HepG2 (cell line): ENCODE data around the gene VPS4A. TPM values are rescaled to one million over a fixed set of nuclear protein-coding genes. Genes with fewer than 3 reads are reported as not detected.

Experiments
- ATAC-seq: fragments of 200-7000 bp; cut with Tn5 transposase; 3 replicates; pipeline ENCODE4 v1.9.1; 2020; ENCODE audit warnings: mild to moderate bottlenecking, moderate library complexity
- BruUV-seq: library from RNA; stranded (reverse); fragments of 400-500 nt; replicated peaks from 2 replicates; lab custom pipeline; 2021; lab: Mats Ljungman, UMichigan
- CTCF ChIA-PET: fragments of 300-600 bp; formaldehyde crosslinking; extraction: SDS; loops from one replicate; lab custom pipeline; 2021; ENCODE audit warnings: low total read pairs, inconsistent platforms, low intra/inter-chr PET ratio; lab: Yijun Ruan, JAX
- POLR2A ChIA-PET: fragments of 350-600 bp; sonication (Branson Sonifier 250); formaldehyde crosslinking; loops from one replicate; lab custom pipeline; 2020; ENCODE audit warnings: antibody characterized with exemption, inconsistent platforms; lab: Yijun Ruan, JAX
- DNase-seq: peaks from one replicate; pipeline ENCODE4 v3.0.0-alpha.2; 2015; ENCODE audit warnings: low spot score
- FAIRE-seq: peaks from 3 replicates; lab custom pipeline; 2011; peaks lifted over from hg19 to GRCh38; lab: Jason Lieb, UNC
- H2AFZ ChIP-seq: one replicate; pipeline ENCODE4 v1.6.1; 2011; ENCODE audit warnings: low read length, inconsistent platforms
- H3K27ac ChIP-seq: fragments of 300-600 bp; 3 replicates; pipeline ENCODE4 v1.8.0; 2011; ENCODE audit warnings: mixed run types, mild to moderate bottlenecking, mixed read lengths, low read length, inconsistent platforms; ENCODE audit not compliant: insufficient read depth; ENCODE audit errors: extremely low read length
- H3K27me3 ChIP-seq, 2 experiments: fragments of 200-600 bp in 1 of 2; 2 replicates in 1 of 2; 3 replicates in 1 of 2; pipeline versions ENCODE4 v1.6.0 to v1.8.0; 2011; ENCODE audit warnings: low read length in 2 of 2, mild to moderate bottlenecking in 2 of 2, moderate library complexity in 2 of 2, inconsistent platforms in 1 of 2; ENCODE audit not compliant: insufficient read depth in 2 of 2, control insufficient read depth in 1 of 2
- H3K36me3 ChIP-seq, 2 experiments: fragments of 200-600 bp in 1 of 2; replicated peaks in 1 of 2; 2 replicates in 1 of 2; 3 replicates in 1 of 2; pipeline versions ENCODE4 v1.5.1 to v1.8.0; 2011; ENCODE audit warnings: low read length in 2 of 2, inconsistent platforms in 1 of 2; ENCODE audit not compliant: insufficient read depth in 2 of 2, control insufficient read depth in 1 of 2
- H3K4me1 ChIP-seq: 2 replicates; pipeline ENCODE4 v1.5.1; 2012; ENCODE audit warnings: low read length, inconsistent platforms; ENCODE audit not compliant: insufficient read depth
- H3K4me2 ChIP-seq: 2 replicates; pipeline ENCODE4 v1.6.0; 2011; ENCODE audit warnings: low read depth, low read length, inconsistent platforms
- H3K4me3 ChIP-seq, 3 experiments: fragments of 200-600 bp in 1 of 3; sonication (generic), shearing (Covaris generic) in 1 of 3; replicated peaks in 1 of 3; 2 replicates each; pipeline ENCODE4 v1.5.1; 2011 to 2016; ENCODE audit warnings: low read length in 3 of 3, inconsistent platforms in 2 of 3, low read depth in 2 of 3, mild to moderate bottlenecking in 2 of 3, control low read depth in 1 of 3, mixed read lengths in 1 of 3; ENCODE audit not compliant: insufficient read depth in 1 of 3
- H3K79me2 ChIP-seq: one replicate; pipeline ENCODE4 v1.6.1; 2011; ENCODE audit warnings: low read length, inconsistent platforms; ENCODE audit not compliant: insufficient read depth
- H3K9ac ChIP-seq: 2 replicates; pipeline ENCODE4 v1.6.0; 2011; ENCODE audit warnings: mild to moderate bottlenecking, low read depth, low read length, inconsistent platforms; ENCODE audit not compliant: insufficient read depth
- H3K9me3 ChIP-seq: 2 replicates; pipeline ENCODE4 v1.5.1; 2012; ENCODE audit warnings: mild to moderate bottlenecking, low read length
- H4K20me1 ChIP-seq: 2 replicates; pipeline ENCODE4 v1.6.0; 2011; ENCODE audit warnings: inconsistent platforms, mild to moderate bottlenecking, low read length, moderate library complexity; ENCODE audit not compliant: insufficient read depth
- AGO1 ChIP-seq: fragments of 200-400 bp; formaldehyde crosslinking; IDR thresholded peaks from 2 replicates; pipeline ENCODE4 v1.6.1; 2017; ENCODE audit warnings: mild to moderate bottlenecking, low read depth, low read length, moderate library complexity; ENCODE audit not compliant: poor library complexity, severe bottlenecking
- AGO2 ChIP-seq: fragments of 200-400 bp; formaldehyde crosslinking; optimal IDR thresholded peaks from 2 replicates; pipeline ENCODE3; 2017; ENCODE audit warnings: mild to moderate bottlenecking, low read depth, low read length, moderate library complexity
- AKAP8 ChIP-seq: sonication (generic); formaldehyde crosslinking; IDR thresholded peaks from 2 replicates; pipeline ENCODE4 v1.5.1; 2020; ENCODE audit warnings: mild to moderate bottlenecking, missing genetic modification reagents
- EHMT2 ChIP-seq: fragments of 200-600 bp; sonication (generic); IDR thresholded peaks from 2 replicates; pipeline ENCODE4 v1.7.0; 2017; ENCODE audit warnings: antibody characterized with exemption, low read depth, low read length, borderline replicate concordance
- POLR2G ChIP-seq: fragments of 200-400 bp; formaldehyde crosslinking; IDR thresholded peaks from 2 replicates; pipeline ENCODE4 v1.6.1; 2018; ENCODE audit warnings: mild to moderate bottlenecking, low read depth, low read length, moderate library complexity
- RBAK ChIP-seq: sonication (generic); formaldehyde crosslinking; IDR thresholded peaks from 2 replicates; pipeline ENCODE4 v1.5.1; 2020; ENCODE audit warnings: mild to moderate bottlenecking, missing genetic modification reagents
- ZBTB38 ChIP-seq: sonication (generic); formaldehyde crosslinking; IDR thresholded peaks from 2 replicates; pipeline ENCODE4 v1.5.1; 2020; ENCODE audit warnings: mild to moderate bottlenecking, missing genetic modification reagents
- WGBS: methylation state at CpG from one replicate; pipeline ENCODE4 v1.1.6; 2017; ENCODE audit warnings: low lambda C conversion rate; 5-methylcytosine and 5-hydroxymethylcytosine counted together
- in situ Hi-C: cut with HindIII; loops from 2 replicates; pipeline ENCODE4 v1.10.0; 2017; ENCODE audit warnings: low pct_unique_long_range_greater_than_20kb; ENCODE audit not compliant: extremely low pct_ligation_motif_present
- intact Hi-C: fragments of 100-400 bp; cut with micrococcal nuclease; formaldehyde crosslinking; loops from one replicate; pipeline ENCODE4 v1.10.0; 2022; ENCODE audit not compliant: unreplicated experiment
- polyA plus RNA-seq, 8 experiments: library from polyadenylated mRNA; depleted of rRNA in 3 of 8; stranded (reverse) in 7 of 8; unstranded in 1 of 8; fragments of >200 nt; fragmentation: Illumina TruSeq in 4 of 8; extraction: Trizol in 4 of 8; gene quantifications; 2 replicates each; pipeline versions ENCODE4 v1.2.1 to v1.2.3, GENCODE V29; 2011 to 2016; ENCODE audit warnings: low read depth in 4 of 8, missing spikeins in 1 of 8, mixed read lengths in 1 of 8; ENCODE audit not compliant: insufficient read depth in 1 of 8
- total RNA-seq, 5 experiments: library from RNA; depleted of rRNA; stranded (reverse); fragments of >200 nt; fragmentation: Illumina TruSeq; extraction: Trizol; gene quantifications; 2 replicates each; pipeline ENCODE4 v1.2.3, GENCODE V29; 2016; ENCODE audit warnings: low read depth in 1 of 5
- TF ChIP-seq, protein P1 (sequence below): sonication (generic); formaldehyde crosslinking; IDR thresholded peaks from 2 replicates; pipeline ENCODE4 v1.4.0; 2020; ENCODE audit warnings: missing genetic modification reagents, low read depth, mild to moderate bottlenecking, borderline replicate concordance
- TF ChIP-seq, protein P2 (sequence below): sonication (generic); formaldehyde crosslinking; IDR thresholded peaks from 2 replicates; pipeline ENCODE4 v1.5.1; 2020; ENCODE audit warnings: mild to moderate bottlenecking, missing genetic modification reagents, moderate library complexity
- TF ChIP-seq, protein P3 (sequence below): sonication (generic); formaldehyde crosslinking; IDR thresholded peaks from 2 replicates; pipeline ENCODE4 v1.4.0; 2020; ENCODE audit warnings: mild to moderate bottlenecking, missing genetic modification reagents, borderline replicate concordance

Gene VPS4A
- total and polyA plus RNA-seq, 2 of the 13 experiments (the other 11 are each of a cell fraction or from before 2014, with no cell fraction given) = 13.2 to 27.9 TPM

DNA sequence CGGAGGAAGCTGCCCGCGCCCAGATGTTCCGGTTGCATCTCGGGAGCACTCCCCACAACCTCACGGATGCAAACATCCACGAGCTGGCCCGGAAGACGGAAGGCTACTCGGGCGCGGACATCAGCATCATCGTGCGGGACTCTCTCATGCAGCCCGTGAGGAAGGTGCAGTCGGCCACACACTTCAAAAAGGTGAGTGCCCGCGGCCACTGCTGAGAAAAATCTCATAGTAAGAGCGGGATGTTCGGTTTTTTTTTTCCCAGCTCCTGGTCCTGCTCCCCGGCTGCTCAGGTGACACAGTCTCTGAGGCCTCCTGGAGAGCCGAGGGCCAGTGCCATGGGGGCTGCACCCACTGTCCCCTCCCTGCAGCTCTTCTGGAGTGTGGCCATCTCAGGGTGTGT is 9.9 kb downstream of the VPS4A start:
- in situ Hi-C loops = no loop called here
- H3K27ac ChIP-seq = no peak overlapping the region
- ChIA-PET CTCF (no interaction called here), POLR2A (no interaction called here)
- H3K79me2 ChIP-seq = peaks cover 20% of the 10 kb centered on the region
- H3K9ac ChIP-seq = no peak overlapping the region
- H4K20me1 ChIP-seq = peaks cover 10% of the 10 kb centered on the region
- TF ChIP-seq, protein P1, sequence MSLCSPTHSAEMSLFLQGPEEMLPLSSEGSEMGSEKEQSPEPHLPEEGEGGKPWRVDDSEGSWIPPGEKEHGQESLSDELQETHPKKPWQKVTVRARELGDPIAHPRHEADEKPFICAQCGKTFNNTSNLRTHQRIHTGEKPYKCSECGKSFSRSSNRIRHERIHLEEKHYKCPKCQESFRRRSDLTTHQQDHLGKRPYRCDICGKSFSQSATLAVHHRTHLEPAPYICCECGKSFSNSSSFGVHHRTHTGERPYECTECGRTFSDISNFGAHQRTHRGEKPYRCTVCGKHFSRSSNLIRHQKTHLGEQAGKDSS = no peak
- TF ChIP-seq AGO1 (peak; percentile 31), EHMT2 (no peak), ZBTB38 (CRISPR knock-in tag) (0 out of 2 replicates have a peak, but pooled peaks have one; percentile 27), RBAK (CRISPR knock-in tag) (no peak), AKAP8 (CRISPR knock-in tag) (0 out of 2 replicates have a peak, but pooled peaks have one; percentile 1), POLR2G (peak; percentile 46; the same call in 1 of the 2 replicates), AGO2 (peak; percentile 93)
- TF ChIP-seq, protein P2, sequence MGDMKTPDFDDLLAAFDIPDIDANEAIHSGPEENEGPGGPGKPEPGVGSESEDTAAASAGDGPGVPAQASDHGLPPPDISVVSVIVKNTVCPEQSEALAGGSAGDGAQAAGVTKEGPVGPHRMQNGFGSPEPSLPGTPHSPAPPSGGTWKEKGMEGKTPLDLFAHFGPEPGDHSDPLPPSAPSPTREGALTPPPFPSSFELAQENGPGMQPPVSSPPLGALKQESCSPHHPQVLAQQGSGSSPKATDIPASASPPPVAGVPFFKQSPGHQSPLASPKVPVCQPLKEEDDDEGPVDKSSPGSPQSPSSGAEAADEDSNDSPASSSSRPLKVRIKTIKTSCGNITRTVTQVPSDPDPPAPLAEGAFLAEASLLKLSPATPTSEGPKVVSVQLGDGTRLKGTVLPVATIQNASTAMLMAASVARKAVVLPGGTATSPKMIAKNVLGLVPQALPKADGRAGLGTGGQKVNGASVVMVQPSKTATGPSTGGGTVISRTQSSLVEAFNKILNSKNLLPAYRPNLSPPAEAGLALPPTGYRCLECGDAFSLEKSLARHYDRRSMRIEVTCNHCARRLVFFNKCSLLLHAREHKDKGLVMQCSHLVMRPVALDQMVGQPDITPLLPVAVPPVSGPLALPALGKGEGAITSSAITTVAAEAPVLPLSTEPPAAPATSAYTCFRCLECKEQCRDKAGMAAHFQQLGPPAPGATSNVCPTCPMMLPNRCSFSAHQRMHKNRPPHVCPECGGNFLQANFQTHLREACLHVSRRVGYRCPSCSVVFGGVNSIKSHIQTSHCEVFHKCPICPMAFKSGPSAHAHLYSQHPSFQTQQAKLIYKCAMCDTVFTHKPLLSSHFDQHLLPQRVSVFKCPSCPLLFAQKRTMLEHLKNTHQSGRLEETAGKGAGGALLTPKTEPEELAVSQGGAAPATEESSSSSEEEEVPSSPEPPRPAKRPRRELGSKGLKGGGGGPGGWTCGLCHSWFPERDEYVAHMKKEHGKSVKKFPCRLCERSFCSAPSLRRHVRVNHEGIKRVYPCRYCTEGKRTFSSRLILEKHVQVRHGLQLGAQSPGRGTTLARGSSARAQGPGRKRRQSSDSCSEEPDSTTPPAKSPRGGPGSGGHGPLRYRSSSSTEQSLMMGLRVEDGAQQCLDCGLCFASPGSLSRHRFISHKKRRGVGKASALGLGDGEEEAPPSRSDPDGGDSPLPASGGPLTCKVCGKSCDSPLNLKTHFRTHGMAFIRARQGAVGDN (CRISPR knock-in tag) = 0 out of 2 replicates have a peak, but pooled peaks have one; percentile 19
- TF ChIP-seq, protein P3, sequence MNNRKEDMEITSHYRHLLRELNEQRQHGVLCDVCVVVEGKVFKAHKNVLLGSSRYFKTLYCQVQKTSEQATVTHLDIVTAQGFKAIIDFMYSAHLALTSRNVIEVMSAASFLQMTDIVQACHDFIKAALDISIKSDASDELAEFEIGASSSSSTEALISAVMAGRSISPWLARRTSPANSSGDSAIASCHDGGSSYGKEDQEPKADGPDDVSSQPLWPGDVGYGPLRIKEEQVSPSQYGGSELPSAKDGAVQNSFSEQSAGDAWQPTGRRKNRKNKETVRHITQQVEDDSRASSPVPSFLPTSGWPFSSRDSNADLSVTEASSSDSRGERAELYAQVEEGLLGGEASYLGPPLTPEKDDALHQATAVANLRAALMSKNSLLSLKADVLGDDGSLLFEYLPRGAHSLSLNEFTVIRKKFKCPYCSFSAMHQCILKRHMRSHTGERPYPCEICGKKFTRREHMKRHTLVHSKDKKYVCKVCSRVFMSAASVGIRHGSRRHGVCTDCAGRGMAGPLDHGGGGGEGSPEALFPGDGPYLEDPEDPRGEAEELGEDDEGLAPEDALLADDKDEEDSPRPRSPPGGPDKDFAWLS (CRISPR knock-in tag) = no peak
- ATAC-seq (no peak), FAIRE-seq (no peak), DNase-seq (no peak)
- 97% methylated on average over 22 of the region's 22 CpGs for WGBS
- H3K4me3 ChIP-seq = no peak overlapping the region
- intact Hi-C loops = no loop called here
- peaks cover 53 to 82% of the 10 kb centered on the region in 2 experiments for H3K36me3 ChIP-seq
- peaks cover 22% of the 10 kb centered on the region for H3K4me1 ChIP-seq
- no TSS peak for BruUV-seq
- H3K9me3 ChIP-seq = no peaks in the 10 kb centered on the region
- H3K4me2 ChIP-seq = no peak overlapping the region
- no peak overlapping the region for H2AFZ ChIP-seq
- H3K27me3 ChIP-seq = no peaks in the 10 kb centered on the region
